CD4-positive, alpha-beta T cell treated with Interleukin-15 for 1 hour (primary cell): ENCODE data around the gene LRCH3.
A peak's percentile ranks its signal among the peaks of the same experiment; 100 is the strongest.

ENCODE experiments used
- DNase-seq: peaks from one replicate; pipeline ENCODE4 v3.0.0-alpha.2; 2020

Gene LRCH3

DNA sequence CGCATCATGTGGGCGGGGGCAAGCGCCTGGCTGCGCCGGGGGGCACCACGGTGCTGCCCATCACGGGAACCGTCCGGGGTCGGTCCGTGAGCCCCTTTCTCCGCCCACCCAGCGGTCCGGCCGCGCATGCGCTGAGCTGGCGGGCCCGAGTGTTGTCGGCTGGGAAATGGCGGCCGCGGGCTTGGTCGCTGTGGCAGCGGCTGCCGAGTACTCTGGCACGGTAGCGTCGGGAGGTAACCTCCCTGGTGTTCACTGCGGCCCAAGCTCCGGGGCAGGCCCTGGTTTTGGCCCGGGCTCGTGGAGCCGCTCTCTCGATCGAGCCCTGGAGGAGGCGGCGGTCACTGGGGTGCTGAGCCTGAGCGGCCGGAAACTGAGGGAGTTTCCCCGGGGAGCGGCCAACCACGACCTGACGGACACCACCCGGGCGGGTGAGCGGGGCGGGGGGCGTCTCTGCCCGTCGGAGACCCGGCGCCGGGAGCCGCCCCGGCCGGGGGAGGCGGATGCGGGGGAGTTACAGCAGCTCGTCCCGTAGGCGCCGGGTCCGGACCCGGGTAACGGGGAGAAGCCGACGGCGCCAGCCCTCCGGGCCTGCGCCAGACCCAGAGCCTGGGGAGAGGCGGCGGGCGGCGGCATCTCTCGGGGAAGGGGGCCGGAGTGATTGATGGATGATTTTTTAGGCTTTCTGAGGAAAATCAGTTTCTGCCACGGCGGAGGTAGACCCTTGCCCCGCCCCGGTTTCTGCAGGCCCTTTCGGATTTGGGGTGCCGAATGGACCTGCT lies at the start of gene LRCH3:
TSS of gene LRCH3 (plus strand) at position 142 of the 779 bp plus-strand sequence. CDS start at position 167, 25 bp downstream.
- DNase-seq, result peak; percentile 83

DNA sequence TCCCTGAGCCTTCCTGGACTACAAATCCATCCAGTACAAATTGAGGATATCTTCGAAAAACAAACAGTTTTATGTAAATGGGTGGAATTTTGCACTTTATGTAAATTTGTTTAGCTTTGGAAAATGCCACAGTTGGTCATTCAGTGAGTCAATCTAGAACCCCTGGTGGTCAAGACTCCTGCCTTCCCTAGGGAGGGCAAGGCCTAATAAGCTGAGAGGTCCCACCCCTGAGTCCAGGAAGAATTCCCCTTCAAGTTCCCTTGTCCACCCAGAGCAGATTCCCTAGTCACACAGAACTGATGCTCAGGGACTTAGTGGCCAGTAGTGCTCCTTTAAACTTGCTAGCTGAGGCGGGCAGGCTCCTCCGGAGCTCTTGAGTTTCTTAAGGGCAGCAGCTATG lies 48.3 kb upstream of the LRCH3 start:
- no peak for DNase-seq

DNA sequence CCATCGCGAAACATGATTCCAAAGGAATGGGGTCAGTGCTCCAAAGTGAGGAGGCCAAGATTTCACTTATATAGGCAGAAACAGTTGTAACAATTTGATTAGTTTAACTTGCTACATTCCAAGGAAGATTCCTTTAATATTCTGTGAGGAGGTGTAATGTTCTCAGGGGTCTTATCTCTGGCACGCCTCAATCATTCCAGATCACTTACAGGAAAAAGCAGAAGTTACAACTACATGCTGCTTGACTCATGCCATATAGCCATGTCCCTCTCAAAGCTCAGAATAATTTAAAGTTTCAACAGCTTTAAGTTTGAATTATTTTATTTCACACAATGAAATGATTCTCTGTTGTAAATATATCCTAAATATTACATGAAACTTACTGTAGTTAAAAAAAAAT lies 44.8 kb upstream of the LRCH3 start:
- DNase-seq, result no peak

DNA sequence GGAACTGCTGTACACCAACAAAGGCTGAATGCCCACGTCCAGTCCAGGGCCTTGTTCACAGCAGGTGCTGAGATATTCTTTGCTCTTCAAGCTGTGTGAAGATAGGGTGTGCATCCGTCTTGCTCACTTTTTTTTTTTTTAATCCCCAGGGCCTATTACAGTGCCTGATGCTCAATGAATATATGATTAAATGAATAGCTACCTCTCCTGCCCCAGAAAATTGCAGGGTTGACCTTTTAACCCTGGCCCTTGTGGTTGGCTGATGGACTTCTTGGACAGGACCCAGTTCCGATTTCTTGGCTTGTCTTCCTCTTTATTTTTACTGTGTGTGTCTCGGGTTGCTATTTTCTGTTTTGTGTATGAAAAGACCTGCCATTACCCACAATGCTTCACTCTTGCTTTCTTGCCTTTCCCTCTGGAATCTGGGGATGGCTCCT lies 44.2 kb upstream of the LRCH3 start:
- DNase-seq, result no peak

DNA sequence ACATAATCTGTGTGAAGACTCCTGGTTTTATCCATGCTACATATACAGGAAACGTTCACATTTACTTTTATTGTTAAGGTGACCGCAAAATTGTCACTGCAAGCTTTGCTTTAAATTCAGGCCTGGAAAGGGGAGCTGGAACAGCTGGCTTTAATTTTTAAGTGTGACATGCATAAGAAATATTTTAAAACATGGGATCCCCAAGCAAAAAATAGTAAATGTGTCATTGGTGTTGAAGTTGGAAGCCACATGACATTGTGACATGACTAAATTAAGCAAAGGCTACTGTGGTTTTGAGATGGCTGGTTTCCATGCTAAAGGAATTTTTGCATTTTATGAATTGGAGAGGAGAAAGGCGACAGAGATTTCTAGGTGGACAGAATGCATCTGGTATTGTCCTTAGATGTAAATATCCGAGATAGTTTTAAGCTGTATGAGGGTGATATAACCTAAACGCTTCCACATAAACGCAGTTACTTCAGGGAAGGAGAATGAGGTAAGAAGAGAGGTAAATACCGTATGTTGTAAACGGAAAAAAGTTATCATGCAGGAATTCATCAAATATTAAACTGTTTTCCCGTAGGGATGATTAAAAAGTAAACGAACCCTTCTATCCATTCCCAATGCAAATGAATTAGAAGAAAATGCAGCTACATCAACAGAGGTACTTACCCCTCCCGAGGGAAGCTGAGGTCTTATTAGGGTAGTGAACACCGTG lies 42.3 kb upstream of the LRCH3 start:
- DNase-seq, result no peak

DNA sequence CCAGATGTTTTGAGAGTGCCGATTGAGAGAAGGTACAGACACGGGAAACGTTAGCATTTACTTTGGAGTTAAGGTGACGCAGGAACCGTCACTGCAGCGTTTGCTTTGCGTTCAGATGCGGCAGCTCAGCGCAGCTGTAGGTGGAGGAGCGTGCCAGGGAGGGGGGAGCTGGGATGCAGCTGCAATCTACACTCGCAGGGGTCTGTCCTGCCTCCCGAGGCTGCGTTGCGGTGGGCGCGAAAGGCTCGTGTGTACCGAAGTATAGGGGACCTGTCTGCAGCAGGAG lies 41.8 kb upstream of the LRCH3 start:
- peak; percentile 73 for DNase-seq

DNA sequence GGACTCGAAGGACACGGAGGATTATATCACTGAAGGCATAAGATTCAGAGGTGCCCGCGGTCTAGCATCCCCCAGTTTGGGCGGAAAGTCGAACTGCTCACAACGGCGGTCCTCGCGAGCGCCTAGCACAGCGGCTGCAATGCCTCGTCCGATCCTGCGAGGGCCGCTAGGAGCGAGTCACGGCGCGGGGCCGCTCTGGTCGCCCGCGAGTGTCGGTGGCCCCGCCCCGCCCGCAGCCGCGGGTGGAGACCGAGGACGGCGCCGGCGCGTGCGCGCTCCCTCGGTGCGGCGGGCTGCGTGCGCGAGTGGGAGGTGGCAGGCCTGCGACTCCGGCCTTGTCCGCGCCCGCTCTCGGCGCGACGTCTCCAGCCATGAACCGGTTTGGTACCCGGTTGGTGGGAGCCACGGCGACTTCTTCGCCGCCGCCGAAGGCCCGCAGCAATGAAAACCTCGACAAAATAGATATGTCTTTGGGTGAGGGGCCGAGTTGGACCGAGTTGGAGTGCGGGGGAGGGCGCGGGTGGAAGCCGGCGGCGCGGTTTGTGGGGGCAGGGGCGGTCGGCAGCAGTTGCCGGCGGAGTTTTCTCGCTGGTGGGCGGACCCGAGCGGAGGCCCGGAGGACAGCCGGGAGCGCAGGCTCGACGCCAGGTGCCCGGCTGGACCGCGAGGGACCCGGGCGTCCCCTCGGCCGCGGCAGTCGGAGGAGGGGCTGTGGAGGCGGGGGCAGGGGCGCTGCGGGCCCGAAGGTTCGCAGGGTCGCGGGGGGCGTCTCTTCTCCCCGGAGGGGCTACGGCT lies 41.3 kb upstream of the LRCH3 start, which contains the start of gene FYTTD1:
TSS of gene FYTTD1 (plus strand) at position 283 of the 795 bp plus-strand sequence. CDS start at position 372, 89 bp downstream.
- peak; percentile 90 for DNase-seq

DNA sequence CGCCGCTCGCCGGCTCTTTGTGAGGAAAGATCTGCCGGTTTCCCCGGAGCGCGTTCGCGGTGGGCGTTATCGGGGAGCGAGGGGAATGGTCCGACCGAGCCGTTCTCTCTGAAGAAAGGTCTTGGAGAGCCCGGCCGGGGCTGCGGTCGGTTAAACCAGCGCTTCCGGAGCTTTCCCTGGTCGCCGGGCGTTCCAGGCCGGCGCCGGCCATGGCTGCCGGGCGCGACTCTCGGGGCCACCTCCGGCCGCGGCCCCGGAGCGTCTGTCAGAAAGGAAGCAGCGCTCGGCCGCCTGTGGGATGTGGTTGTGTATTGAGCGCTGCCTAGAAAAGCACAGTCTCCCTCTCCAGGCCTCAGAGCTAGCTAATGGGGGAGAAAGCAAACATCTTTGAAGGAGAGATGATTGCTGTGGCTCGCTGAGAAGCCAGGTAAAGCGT lies 40.6 kb upstream of the LRCH3 start:
- DNase-seq, result peak; percentile 66

DNA sequence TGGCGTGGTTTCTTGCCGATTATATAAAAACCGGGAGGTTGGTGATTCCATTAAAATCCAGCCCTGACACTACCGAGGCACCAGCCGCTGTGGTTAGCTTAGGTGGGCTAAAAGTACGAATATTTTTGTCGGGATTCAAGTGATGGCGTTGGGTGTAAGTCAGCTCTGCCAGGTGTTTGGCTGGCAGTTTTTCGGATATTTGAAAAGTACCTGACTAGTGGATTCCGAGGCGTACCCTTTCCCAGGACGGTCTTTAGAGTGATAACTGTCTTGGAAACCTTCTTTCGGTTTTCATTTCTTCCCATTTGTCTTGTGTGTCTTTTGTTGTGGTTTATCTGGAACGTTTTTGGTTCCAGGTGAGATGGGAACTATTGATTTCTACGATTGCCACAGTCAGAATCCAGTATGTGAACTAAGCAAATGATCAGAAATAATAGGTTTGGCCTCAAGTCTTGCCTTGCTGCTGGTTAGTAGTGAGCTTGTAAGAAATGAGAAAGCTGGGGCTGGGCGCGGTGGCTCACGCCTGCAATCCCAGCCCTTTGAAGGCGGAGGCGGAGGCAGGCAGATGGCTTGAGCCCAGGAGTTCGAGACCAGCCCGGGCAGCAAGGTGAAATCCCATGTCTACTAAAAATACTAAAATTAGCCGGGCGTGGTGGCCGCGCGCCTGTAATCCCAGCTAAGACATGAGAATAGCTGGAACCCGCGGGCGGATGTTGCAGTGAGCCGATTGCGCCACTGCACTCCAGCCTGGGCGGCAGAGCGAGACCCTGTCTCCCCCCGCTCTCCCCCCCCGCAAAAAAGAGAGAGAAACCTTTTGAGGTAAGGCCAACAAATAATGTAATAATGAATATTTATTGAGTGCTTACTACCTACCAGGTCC lies 40.0 kb upstream of the LRCH3 start:
- DNase-seq, result peak; percentile 34

DNA sequence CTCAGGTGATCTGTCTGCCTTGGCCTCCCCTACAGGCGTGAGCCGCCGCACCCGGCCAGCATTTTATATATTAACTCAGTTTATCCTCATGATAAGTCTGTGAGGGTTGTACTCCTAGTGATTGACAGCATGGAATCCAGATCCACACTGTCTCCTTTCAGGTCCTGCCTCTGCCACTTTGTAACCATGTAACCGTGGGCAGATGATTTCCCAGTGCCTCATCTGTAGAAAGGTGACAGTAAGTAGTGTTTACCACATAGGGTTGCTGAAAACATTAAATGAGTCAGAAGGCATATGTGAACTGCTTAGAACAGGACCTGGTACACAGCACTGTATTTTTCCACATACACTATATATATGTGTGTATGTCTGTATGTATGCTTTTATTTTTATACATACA lies 38.9 kb upstream of the LRCH3 start:
- no peak for DNase-seq

DNA sequence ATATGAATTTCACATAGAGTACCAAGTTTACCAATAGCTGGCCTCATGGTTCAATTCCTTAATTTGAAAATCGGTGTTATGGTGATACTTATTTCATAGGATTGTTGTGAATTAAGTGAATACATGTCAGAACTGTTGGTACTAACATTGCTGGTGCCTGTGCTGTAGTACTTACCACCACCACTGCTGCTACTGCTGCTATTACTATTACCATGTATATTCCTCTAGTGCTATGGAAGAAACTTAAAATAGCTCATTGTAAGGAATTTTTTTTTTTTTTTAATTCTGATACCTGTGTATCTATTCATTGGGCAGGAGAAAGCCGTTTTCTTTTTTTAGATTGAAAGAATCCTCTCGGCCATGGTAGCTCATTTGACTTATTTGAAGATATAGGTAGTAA lies 37.8 kb upstream of the LRCH3 start:
- no peak for DNase-seq

DNA sequence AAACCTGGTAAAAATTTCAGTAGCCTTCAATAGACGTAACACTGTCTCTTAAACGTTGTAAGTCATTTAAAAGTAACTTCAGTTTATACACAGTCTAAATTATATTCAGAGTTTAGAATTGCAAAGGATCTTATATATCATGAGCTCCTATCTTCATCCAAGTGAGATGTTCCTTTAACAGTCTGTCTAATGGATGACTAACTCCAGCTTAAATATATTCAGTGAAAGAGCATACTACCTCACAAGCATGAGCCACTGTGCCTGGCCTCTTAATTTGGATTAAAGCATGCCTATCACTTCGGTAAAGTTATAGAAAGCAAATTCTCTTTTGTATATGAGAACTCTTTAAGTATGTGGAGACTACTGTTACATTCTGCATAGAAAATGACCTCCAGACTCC lies 34.4 kb upstream of the LRCH3 start:
- no peak for DNase-seq

DNA sequence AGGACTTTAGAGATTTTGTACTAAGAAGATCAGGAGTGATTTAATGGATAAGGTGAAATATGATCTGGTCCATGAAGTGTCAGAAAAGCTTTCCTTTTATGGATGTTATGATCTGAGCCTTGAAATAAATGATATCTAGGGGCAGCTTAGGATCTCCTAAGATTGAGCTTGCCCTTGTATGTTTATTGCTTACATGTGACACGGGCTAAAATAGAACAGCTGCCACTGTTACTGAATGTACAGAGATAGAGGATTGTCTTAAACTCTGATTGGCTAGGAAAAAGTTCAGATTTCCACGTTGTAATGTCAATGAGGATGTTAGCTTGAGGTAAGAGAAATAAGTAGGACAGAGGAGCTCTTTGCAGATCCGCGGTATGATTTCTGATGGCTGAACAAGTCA lies 32.5 kb upstream of the LRCH3 start:
- no peak for DNase-seq

DNA sequence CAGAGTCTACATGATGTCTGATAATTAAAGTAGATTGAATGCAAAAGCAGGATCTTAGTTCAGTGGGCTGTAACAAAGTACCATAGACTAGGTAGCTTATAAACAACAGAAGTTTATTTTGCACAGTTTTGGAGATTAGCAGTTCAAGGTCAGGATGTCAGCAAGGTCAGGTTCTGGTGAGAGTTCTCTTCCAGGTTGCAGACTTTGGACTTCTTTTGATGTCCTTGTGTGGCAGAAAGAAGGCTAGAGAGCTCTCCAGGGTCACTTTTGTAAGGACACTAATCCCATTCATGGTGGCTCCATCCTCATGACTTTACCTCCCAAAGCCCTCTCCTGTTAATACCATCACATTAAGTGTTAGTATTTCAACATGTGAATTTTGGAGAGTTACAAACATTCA lies 29.3 kb upstream of the LRCH3 start:
- no peak for DNase-seq

DNA sequence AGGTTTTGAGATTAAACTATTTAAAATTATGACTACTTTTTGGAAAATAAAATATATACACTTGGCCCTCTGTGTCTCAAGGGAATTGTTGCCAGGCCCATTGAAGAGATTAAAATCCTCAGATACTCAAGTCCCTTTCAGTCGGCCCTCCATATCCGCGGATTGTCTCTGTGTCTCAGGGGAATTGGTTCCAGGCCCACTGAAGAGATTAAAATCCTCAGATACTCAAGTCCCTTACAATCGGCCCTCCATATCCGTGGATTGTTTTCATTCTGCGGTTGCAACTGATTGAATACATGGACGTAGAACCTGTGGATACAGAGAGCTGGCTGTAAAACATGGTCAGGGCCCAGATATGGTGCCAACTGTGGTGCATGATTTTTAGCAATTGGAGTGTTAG lies 15.7 kb upstream of the LRCH3 start:
- no peak for DNase-seq

DNA sequence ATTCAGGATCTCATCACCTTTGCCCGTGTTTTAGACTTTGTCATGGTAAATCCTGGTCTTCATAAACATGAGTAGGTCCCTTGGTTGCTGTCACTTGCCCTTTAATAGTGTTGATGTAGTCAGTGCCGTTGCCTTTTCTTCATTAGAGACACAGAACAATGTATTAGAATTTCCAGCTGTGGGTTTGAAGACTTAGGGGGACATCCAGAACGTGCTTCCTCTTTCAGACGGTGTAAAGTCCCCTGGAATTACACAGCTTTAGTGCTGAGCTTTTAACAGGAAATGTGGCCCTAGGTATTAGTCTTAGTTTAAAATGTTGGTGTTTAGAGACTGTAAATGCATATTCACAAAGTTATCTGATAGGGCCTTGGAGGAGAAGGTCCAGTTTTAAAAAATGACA lies 8.8 kb upstream of the LRCH3 start:
- no peak for DNase-seq

DNA sequence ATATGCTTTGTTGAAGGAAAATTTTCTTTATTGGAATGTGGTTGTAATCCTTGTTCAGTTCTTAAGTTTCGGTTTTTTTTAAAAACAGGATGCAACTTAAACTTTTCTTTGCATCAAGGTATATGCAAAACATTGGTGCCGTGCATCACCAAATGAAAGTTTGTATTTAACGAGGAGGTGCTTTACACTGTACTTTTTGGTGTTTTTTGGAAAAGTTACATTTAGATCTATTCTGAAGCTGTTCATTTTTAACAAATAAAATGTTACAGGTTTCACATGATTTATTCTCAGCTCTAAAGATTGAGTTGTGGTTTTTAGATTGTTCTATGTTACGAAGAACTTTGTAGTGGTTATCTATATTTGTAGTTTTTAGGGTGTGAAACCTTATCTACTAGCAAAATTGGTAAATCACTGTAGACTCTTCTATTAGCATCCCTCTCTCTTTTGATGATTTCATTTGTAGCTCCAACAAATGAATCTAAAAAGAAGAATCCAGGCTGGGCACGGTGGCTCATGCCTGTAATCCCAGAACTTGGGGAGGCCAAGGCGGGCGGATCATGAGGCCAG lies 7.0 kb upstream of the LRCH3 start:
- no peak for DNase-seq

DNA sequence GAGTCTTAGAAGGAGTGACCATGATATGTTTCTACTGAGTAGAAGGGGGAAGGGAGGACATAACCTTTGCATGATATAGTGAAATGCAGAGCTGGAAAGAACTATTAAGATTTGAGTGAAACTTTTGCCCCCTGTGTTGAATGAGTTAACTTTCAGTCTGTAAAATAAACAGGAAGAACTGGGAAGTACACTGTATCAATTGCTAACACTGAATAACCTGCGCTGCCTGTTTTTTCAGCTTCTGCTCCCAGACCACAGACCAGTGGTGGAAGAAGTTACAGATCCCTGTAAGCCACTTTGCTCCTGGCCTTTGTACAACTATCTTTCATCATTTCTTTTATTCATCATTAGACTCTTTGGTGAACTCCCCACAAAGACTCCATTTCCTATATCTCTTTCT lies 3.6 kb upstream of the LRCH3 start:
- DNase-seq, result no peak

DNA sequence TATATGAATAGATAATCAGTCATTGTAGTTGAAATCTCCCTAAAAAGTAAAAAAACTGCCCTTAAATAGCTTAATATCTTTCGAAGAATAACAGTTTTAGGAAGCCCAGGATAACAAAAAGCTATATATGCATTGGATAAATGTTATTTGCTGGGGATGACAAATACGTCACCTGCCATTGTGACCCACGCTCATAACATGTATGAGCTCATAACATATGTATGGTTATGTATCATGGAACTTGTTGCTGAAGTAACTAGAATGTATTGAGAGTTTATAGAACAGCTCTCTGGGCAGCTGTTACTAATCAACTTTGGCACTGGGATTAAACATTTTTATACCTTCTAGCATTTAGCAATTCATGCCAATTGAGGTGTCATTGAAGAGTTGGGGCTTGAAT lies 1.7 kb upstream of the LRCH3 start:
- DNase-seq, result no peak

DNA sequence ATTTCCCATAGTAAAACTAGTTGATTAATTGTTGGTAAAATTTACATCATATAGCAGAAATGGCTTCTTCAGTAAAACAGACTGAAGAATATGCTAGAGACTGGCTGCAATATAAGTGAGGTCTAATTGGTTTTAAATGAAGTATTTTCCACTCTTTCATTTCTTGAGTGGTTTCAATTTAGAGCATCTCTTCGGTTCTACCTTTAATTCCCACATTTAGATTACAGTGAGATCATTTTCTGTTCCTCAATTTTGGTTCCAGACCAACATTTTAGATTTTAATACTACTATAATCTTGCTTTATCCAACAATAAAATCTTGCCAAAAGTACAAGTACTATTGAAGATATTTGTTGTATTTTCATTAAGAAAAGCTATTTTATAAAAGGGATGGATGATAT lies 1.0 kb upstream of the LRCH3 start:
- no peak for DNase-seq

DNA sequence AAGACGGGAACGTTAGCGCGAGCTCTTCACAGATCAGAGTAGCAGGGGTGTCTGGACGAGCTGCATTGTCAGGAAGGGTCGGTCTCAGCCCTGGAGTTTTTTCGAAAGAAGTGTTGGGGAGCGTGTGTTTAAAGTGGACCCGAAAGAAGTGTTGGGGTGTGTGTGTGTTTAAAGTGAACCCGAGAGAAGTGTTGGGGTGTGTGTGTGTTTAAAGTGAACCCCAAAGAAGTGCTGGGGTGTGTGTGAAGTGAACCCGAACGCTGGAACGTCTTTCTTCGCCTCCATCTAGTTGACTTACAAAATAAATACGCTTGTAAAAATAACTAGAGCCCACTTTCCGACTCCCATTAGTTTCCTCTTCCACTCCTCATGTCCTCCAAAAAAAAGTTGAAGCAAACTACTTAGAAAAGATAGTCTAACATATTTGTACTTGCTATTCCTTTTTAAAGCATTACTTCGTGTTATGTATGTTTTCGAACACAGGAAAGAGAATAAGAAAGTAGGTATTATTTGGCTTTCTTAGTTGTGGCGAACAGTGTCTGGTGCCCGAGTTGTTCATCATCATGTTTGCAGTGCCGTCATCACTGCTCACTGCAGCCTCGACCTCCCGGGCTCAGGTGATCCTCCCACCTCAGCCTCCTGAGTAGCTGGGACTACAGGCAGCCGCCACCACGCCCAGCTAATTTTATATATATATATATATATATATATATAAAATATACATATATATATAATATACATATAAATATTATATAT lies 1.0 kb downstream of the LRCH3 start:
- peak; percentile 39 for DNase-seq

DNA sequence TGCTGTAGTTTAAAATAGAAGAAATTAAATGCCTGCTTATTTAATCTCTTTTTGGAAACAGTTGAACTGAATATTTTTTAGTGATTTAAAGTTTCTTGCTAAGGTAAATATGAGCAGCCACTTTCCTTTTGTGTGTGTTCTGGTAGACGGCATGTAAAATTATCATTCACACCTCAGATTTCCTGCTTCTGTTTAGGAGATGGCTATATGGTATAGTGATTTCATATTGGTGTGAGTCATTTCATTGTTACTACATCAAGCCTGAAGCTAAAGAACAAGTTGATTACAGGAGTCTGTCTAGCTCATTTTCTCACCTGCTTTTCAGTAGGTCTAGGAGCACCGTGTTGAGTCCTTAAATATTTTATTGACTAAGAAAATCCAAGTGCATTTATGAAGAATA lies 2.2 kb downstream of the LRCH3 start:
- no peak for DNase-seq
